Stimulated activated CD8-positive, alpha-beta memory T cell treated with anti-CD3 and anti-CD28 coated beads, Interleukin-7, amount 100 ng/mL, for 48 hours (primary cell): ENCODE results near the gene EXOG.

ENCODE experiments used
- DNase-seq, 2 donors: peaks; one replicate each; pipeline ENCODE4 v3.0.0-alpha.2; 2020; ENCODE audit warnings: low read depth in 1 of 2; ENCODE audit errors: extremely low read depth in 1 of 2

The EXOG gene

GRCh38 chr3:38507120-38507519 is 11.0 kb downstream of the EXOG start:
- DNase-seq, result no peak

DNA sequence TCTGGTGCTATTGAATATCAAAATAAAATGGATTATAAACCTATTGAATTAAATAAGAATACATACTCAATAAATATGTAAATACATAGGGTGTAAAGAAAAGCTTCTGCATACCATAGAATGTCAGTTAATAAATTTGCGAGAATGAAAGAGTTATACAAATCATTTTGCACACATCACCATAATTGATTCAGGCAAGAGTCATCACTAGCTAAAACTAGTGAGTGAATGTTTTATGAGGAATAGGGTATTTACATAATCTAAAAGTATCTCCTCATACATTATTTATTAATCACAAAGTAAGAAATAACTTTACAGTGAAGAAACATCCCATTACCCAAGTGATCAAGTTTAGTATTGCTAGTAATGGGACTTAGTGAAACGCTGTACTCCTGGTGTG is 13.6 kb downstream of the EXOG start:
- DNase-seq, result no peak

GRCh38 chr3:38510631-38511030 is 14.5 kb downstream of the EXOG start:
- DNase-seq, result no peak

DNA sequence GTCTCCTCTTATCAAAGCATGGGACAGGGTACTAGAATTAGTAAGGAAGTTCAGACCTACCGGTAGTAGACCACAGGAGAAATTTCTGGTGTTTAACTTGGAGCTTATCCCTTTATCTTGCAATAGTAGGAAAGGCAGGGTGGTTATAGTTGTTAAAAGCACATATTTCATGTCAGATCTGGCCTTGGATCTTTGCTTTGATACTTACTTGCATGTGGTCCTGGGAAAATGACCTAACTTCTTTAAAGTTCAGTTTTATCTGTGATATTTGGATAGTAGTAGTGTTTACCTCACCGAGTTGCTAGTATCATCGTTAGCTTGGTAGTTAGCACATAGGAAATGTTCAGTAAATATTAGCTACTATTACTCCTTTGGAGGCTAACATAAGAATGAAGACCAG is 15.4 kb downstream of the EXOG start:
- no peak for DNase-seq

- no peak for DNase-seq
Measured at GRCh38 chr3:38515367-38515766, 19.2 kb downstream of the EXOG start.

- DNase-seq, result no peak
Measured at GRCh38 chr3:38516669-38517068, 20.5 kb downstream of the EXOG start.

DNA sequence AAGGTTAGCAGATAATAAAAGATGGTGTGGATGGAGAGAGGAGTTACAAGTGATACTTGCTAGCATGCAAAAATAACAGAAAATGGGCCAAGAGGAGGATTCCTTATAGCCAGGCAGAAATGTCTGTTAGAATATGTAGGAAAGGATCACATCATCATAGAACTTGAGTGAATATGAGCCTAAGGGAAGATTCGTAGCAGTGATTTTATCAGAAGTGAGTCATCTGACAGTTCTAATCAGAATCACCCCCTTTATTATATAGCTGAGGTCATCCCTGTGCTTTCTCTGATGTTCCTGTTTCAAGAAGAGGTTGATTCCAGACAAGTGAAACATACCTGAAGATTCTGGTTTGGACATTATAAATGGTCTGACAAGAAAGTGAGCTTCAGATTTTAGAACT is 22.9 kb downstream of the EXOG start:
- DNase-seq, result no peak

- no peak for DNase-seq
Measured at GRCh38 chr3:38519651-38520050, 23.5 kb downstream of the EXOG start.

GRCh38 chr3:38521391-38521987 is 25.3 kb downstream of the EXOG start:
- DNase-seq, result peak in 1 of 2 donors; percentile 27

GRCh38 chr3:38522002-38522401 is 25.9 kb downstream of the EXOG start:
- DNase-seq, result no peak

DNA sequence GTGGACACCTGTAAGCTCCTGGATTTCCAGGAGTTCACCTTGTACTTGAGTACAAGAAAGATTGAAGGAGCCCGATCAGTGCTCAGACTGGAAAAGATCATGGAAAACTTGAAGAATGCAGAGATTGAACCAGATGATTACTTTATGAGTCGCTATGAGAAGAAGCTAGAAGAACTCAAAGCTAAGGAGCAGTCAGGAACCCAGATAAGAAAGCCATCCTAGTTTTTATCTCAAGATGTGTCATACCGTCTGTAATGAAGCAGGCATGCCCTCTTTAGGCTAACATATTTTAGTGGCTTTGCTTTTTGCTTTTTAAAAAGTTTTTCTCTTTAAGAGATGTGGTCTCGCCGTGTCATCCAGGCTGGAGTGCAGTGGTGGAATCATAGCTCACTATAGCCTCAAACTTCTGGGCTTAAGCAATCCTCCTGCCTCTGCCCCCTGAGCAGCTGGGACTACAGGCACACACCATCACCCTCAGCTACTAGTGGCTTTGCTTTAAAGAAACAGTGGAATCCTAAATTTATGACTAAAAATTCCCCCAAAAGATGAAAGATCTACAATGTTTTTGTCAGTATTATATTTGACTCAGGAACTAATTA is 28.1 kb downstream of the EXOG start:
- no peak for DNase-seq

GRCh38 chr3:38526792-38527191 is 30.7 kb downstream of the EXOG start:
- DNase-seq, result no peak

- DNase-seq, result no peak
Measured at GRCh38 chr3:38528457-38528856, 32.3 kb downstream of the EXOG start.

DNA sequence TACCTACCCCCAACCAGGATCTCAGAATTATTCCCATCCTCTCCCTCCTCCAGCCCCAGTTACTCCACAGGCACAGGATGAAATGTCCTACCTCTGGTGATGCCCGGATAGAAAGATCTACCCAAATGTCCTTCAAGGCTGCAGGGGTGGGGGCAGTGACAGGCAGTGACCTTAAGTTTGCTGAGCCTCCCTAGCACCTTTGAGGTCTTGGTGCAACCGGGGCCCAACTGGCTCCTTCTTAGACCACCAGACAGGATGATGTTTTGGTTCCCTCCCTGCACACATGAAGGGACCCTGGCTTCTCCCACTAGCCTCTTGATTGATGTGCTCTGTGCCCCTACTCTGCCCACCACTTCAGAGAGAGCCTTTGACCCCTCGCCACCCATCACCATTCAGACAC is 36.4 kb downstream of the EXOG start:
- no peak for DNase-seq

GRCh38 chr3:38533285-38533976 is 37.3 kb downstream of the EXOG start:
- DNase-seq, result no peak

GRCh38 chr3:38534180-38534579 is 38.0 kb downstream of the EXOG start:
- DNase-seq, result no peak

DNA sequence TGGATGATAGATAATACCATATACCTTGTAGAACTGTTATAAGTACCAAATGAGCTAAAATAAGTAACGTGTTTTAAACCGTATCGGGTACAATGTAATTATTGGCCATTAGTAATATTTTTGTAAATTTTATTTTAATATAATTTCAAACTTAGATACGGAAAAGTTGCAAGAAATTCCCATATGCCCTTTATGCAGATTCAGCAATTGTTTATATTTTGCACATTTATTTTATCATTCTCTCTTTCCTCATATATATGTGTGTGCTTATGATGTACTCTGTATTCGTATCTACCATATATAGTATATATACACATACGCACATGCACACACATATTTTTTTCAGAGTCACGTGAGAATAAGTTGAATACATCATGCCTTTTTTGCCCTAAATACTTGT is 38.5 kb downstream of the EXOG start:
- no peak for DNase-seq

DNA sequence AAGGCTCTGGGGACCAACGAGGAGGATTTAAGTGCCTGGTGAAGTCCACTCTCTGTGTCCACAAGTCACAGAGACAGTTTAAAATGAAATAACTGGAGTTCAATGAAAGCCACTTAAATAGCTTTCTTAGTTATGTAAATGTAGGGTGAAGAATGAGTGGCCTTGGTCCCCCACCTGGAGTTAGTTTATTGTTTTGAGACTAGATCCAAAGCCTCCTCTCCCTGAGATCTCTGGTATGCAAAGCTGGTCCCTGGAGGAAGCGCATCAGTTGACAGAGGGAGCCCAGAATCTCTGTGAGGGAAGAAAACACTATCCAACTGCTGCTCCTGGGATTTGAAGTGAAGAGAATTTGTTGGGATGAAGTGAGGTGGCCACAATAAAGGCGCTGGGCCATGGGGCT is 40.5 kb downstream of the EXOG start:
- DNase-seq, result no peak

DNA sequence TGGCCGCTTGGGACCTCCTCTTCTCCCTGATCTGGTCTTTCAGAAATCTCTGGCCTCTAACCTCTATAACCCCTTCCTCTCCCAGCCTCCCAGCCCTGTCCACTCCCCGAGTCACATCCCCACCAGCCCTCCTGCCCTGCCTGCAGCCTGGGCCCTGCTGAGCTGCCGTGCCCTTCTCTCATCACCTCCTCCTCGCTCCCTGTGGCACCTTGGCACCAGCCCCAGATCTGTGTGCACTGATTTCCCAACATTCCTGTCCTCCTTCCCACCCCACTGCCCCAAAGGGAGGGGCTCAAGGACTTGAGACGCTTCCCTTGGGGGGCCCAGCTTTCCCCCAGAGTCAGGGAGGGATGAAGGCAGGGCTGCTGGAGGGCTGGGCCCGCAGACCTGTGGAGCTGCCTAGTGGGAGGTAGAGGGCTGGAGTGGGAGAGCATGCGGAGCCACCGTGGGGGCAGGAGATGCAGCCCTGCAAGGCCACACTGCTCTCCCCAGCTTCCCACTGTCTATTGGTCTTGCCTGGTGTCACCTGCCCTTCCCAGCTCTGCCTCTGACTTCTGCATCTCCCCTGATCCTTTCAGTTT is 42.7 kb downstream of the EXOG start:
- DNase-seq, result no peak

GRCh38 chr3:38541806-38542205 is 45.7 kb downstream of the EXOG start:
- DNase-seq, result no peak

DNA sequence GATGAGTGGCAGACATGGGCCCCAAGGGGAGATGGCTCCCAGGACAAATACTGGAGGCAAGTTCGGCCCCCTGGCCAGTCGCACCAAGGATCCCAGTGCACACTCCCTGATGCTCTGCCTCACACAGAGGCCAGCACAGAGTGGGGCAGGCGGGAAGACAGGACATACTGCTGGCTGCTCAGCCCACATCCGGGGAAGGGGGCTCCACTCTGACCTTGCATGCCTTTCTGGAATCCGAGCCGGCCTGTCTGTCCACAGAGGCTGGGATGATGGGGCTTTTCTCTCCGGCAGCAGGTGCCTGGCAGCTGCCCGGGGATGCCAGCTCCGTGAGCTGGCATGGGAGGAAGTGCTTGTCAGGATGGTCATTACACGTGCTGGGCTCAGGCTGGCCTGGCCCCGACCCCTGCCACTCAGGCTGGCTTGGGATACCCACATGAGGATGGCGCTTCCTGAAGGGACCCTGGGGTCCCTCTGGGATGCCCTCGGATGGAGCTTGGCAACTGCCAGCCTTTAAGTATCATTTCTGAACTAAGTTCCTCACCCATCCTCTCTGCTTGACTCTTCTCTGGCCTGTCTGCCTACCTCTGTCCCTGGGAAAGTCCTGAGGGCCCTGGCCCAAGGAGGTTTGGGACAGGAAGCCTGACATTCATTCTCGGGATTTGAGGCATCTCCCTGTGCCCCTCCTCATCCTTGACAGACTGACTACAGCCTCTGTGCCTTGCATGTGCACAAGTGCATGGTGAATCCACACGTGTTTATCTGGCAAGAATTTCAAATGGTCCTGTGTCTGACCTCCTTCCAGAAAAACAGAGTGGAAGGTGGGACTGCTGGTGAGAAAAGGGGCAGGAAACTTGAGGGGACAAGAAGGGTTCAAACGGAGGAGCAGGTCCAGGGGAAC is 46.5 kb downstream of the EXOG start:
- DNase-seq, result no peak
